Liver (tissue), 3 donors: Measurements from ENCODE around the gene TCERG1L.

Source experiments
- ATF3 ChIP-seq: IDR thresholded peaks from 2 replicates; pipeline ENCODE4 v1.6.1; 2016; ENCODE audit warnings: antibody characterized with exemption
- CTCF ChIP-seq: fragments of 150-350 bp; IDR thresholded peaks from 2 replicates; pipeline ENCODE4 v1.5.1; 2017; ENCODE audit warnings: improper control_type of control experiment, low read depth, low read length; ENCODE audit not compliant: missing input control
- GABPA ChIP-seq, 2 donors: IDR thresholded peaks in 1 of 2; conservative IDR thresholded peaks in 1 of 2; 2 replicates each; pipeline ENCODE4 v1.6.1; 2016; ENCODE audit warnings: antibody characterized with exemption in 2 of 2, mild to moderate bottlenecking in 1 of 2, moderate library complexity in 1 of 2
- RAD21 ChIP-seq, 2 donors: IDR thresholded peaks; 2 replicates each; pipeline ENCODE4 v1.6.1; 2016; ENCODE audit warnings: antibody characterized with exemption in 2 of 2, mild to moderate bottlenecking in 2 of 2
- REST ChIP-seq: IDR thresholded peaks from 2 replicates; pipeline ENCODE4 v1.6.1; 2016; ENCODE audit warnings: antibody characterized with exemption, mild to moderate bottlenecking
- RXRA ChIP-seq, 2 donors: IDR thresholded peaks; 2 replicates each; pipeline ENCODE4 v1.6.1; 2017 to 2018; ENCODE audit warnings: antibody characterized with exemption in 2 of 2, mild to moderate bottlenecking in 1 of 2
- TAF1 ChIP-seq: conservative IDR thresholded peaks from 2 replicates; pipeline ENCODE4 v1.6.1; 2016; ENCODE audit warnings: antibody characterized with exemption, mild to moderate bottlenecking
- donor health status: healthy.
- donor health status: healthy.

GRCh38 chr10:131142517-131143380 lies 168.8 kb downstream of the TCERG1L start:
- TF ChIP-seq CTCF (no peak), RAD21 (IDR thresholded peaks at IDR 0.05) (no peak), GABPA (IDR thresholded peaks at IDR 0.05 in 1 of 2, conservative IDR thresholded peaks at IDR 0.05 in 1 of 2) (no peak), ATF3 (no peak), TAF1 (no peak), REST (no peak), RXRA (IDR thresholded peaks at IDR 0.05) (no peak)
